H9 (cell line): Measurements from ENCODE around the gene FAM193B. TPM values are rescaled to one million over a fixed set of nuclear protein-coding genes. Genes with fewer than 3 reads are reported as not detected.

Experiments used
- DNase-seq: peaks from one replicate; pipeline ENCODE4 v3.0.0-alpha.2; 2017
- H2AFZ ChIP-seq: one replicate; pipeline ENCODE4 v1.6.1; 2013; ENCODE audit warnings: mild to moderate bottlenecking, low read length, control low read depth, moderate library complexity
- H2AK5ac ChIP-seq: 2 replicates; pipeline ENCODE4 v1.6.1; 2013; ENCODE audit warnings: low read length, control low read depth, mixed read lengths; ENCODE audit not compliant: insufficient read length
- H2BK120ac ChIP-seq: one replicate; pipeline ENCODE4 v1.6.1; 2013; ENCODE audit warnings: low read depth, mild to moderate bottlenecking, low read length, control low read depth, inconsistent platforms; ENCODE audit not compliant: poor library complexity, severe bottlenecking
- H2BK12ac ChIP-seq: 2 replicates; pipeline ENCODE4 v1.6.1; 2013; ENCODE audit warnings: low read length, control low read depth, mixed read lengths, low read depth; ENCODE audit not compliant: insufficient read length
- H2BK15ac ChIP-seq: 2 replicates; pipeline ENCODE4 v1.6.1; 2013; ENCODE audit warnings: low read depth, low read length, control low read depth
- H2BK20ac ChIP-seq: one replicate; pipeline ENCODE4 v1.6.1; 2013; ENCODE audit warnings: low read depth, mild to moderate bottlenecking, low read length, control low read depth, inconsistent platforms; ENCODE audit not compliant: poor library complexity, severe bottlenecking
- H2BK5ac ChIP-seq: 2 replicates; pipeline ENCODE4 v1.6.1; 2013; ENCODE audit warnings: low read length, control low read depth, mixed read lengths; ENCODE audit not compliant: insufficient read length
- H3K14ac ChIP-seq: 2 replicates; pipeline ENCODE4 v1.6.1; 2013; ENCODE audit warnings: low read length, control low read depth; ENCODE audit not compliant: insufficient read depth
- H3K18ac ChIP-seq: 2 replicates; pipeline ENCODE4 v1.6.1; 2013; ENCODE audit warnings: low read depth, mild to moderate bottlenecking, mixed read lengths, low read length, control low read depth; ENCODE audit not compliant: insufficient read length
- H3K23ac ChIP-seq: 2 replicates; pipeline ENCODE4 v1.6.1; 2013; ENCODE audit warnings: low read length, control low read depth, mixed read lengths, low read depth; ENCODE audit not compliant: insufficient read length
- H3K23me2 ChIP-seq: 2 replicates; pipeline ENCODE4 v1.6.1; 2013; ENCODE audit warnings: low read depth, mild to moderate bottlenecking, mixed read lengths, low read length, control low read depth; ENCODE audit not compliant: insufficient read length, poor library complexity, severe bottlenecking
- H3K27ac ChIP-seq: 2 replicates; pipeline ENCODE4 v1.5.1; 2013; ENCODE audit warnings: low read length, control low read depth, mixed read lengths, low read depth; ENCODE audit not compliant: insufficient read length
- H3K27me3 ChIP-seq: 2 replicates; pipeline ENCODE4 v1.6.1; 2013; ENCODE audit warnings: low read length, control low read depth, inconsistent platforms; ENCODE audit not compliant: insufficient read depth
- H3K4ac ChIP-seq: 2 replicates; pipeline ENCODE4 v1.6.1; 2013; ENCODE audit warnings: low read depth, mild to moderate bottlenecking, control low read depth, inconsistent platforms, low read length, moderate library complexity
- H3K4me1 ChIP-seq: 2 replicates; pipeline ENCODE4 v1.6.1; 2013; ENCODE audit warnings: low read length, control low read depth, inconsistent platforms; ENCODE audit not compliant: insufficient read depth
- H3K4me2 ChIP-seq: 2 replicates; pipeline ENCODE4 v1.6.1; 2013; ENCODE audit warnings: low read length, control low read depth, mixed read lengths; ENCODE audit not compliant: insufficient read length, insufficient read depth
- H3K56ac ChIP-seq: 2 replicates; pipeline ENCODE4 v1.6.1; 2013; ENCODE audit warnings: low read depth, mild to moderate bottlenecking, mixed read lengths, low read length, control low read depth; ENCODE audit not compliant: insufficient read length
- H3K79me1 ChIP-seq: 2 replicates; pipeline ENCODE4 v1.6.1; 2013; ENCODE audit warnings: low read depth, mild to moderate bottlenecking, moderate library complexity, low read length, control low read depth, inconsistent platforms; ENCODE audit not compliant: insufficient read depth, poor library complexity, severe bottlenecking
- H3K79me2 ChIP-seq: 2 replicates; pipeline ENCODE4 v1.6.1; 2013; ENCODE audit warnings: low read length, control low read depth, inconsistent platforms; ENCODE audit not compliant: insufficient read depth
- H3K9ac ChIP-seq: 2 replicates; pipeline ENCODE4 v1.6.1; 2013; ENCODE audit warnings: low read length, control low read depth, mixed read lengths; ENCODE audit not compliant: insufficient read length; ENCODE audit errors: extremely low read depth
- H3K9me3 ChIP-seq: one replicate; pipeline ENCODE4 v1.6.1; 2013; ENCODE audit warnings: low read depth, low read length, inconsistent platforms; ENCODE audit not compliant: control insufficient read depth
- H3T11ph ChIP-seq: one replicate; pipeline ENCODE4 v1.6.1; 2013; ENCODE audit warnings: mild to moderate bottlenecking, low read length, control low read depth, inconsistent platforms
- H4K20me1 ChIP-seq: one replicate; pipeline ENCODE4 v1.6.1; 2013; ENCODE audit not compliant: control insufficient read depth, insufficient read length, insufficient read depth
- H4K5ac ChIP-seq: 2 replicates; pipeline ENCODE4 v1.6.1; 2013; ENCODE audit warnings: low read depth, mild to moderate bottlenecking, mixed read lengths, low read length, control low read depth; ENCODE audit not compliant: insufficient read length
- H4K8ac ChIP-seq: replicated peaks from 2 replicates; pipeline ENCODE4 v1.6.1; 2013; ENCODE audit warnings: low read length, control low read depth, mixed read lengths, low read depth; ENCODE audit not compliant: insufficient read length
- H4K91ac ChIP-seq: 2 replicates; pipeline ENCODE4 v1.6.1; 2013; ENCODE audit warnings: low read depth, mild to moderate bottlenecking, moderate library complexity, mixed read lengths, low read length, control low read depth; ENCODE audit not compliant: insufficient read length
- H3K27ac Mint-ChIP-seq, 3 experiments: 2 replicates in 2 of 3; 3 replicates in 1 of 3; pipeline ENCODE4 v1.8.0; 2020 to 2021; ENCODE audit warnings: mixed read lengths in 3 of 3, mild to moderate bottlenecking in 1 of 3, moderate library complexity in 1 of 3
- H3K27me3 Mint-ChIP-seq: 2 replicates; pipeline ENCODE4 v1.8.0; 2021; ENCODE audit warnings: low read depth, mild to moderate bottlenecking, moderate library complexity, mixed read lengths
- H3K36me3 Mint-ChIP-seq, 3 experiments: 2 replicates in 2 of 3; 3 replicates in 1 of 3; pipeline ENCODE4 v1.8.0; 2020 to 2021; ENCODE audit warnings: low read depth in 3 of 3, mixed read lengths in 3 of 3; ENCODE audit not compliant: insufficient read depth in 1 of 3
- H3K4me1 Mint-ChIP-seq, 2 experiments: 2 replicates each; pipeline ENCODE4 v1.8.0; 2020; ENCODE audit warnings: mixed read lengths in 2 of 2
- H3K4me3 Mint-ChIP-seq, 2 experiments: 2 replicates in 1 of 2; 3 replicates in 1 of 2; pipeline ENCODE4 v1.8.0; 2020 to 2021; ENCODE audit warnings: mild to moderate bottlenecking in 2 of 2, mixed read lengths in 2 of 2, moderate library complexity in 1 of 2
- H3K9me3 Mint-ChIP-seq, 2 experiments: 2 replicates in 1 of 2; 3 replicates in 1 of 2; pipeline ENCODE4 v1.8.0; 2020; ENCODE audit warnings: mild to moderate bottlenecking in 2 of 2, mixed read lengths in 2 of 2, moderate library complexity in 1 of 2
- CTCF ChIP-seq: fragments of 200-600 bp; sonication (generic); conservative IDR thresholded peaks from 3 replicates; pipeline ENCODE4 v1.8.0; 2021; ENCODE audit warnings: antibody characterized with exemption, mild to moderate bottlenecking
- WGBS: extraction: QIAGEN DNeasy Blood & Tissue Kit; methylation state at CpG from one replicate; pipeline ENCODE4 v1.1.7; 2013; ENCODE audit warnings: missing lambda C conversion rate, low lambda C conversion rate, mixed read lengths; ENCODE audit not compliant: insufficient read length; ENCODE audit errors: extremely low coverage; 5-methylcytosine and 5-hydroxymethylcytosine counted together
- total RNA-seq: library from RNA; stranded (reverse); gene quantifications from 2 replicates; pipeline ENCODE4 v1.2.1, GENCODE V29; 2021

FAM193B gene
- total RNA-seq, 1 experiment from 2014 or later = 71.5 TPM

- H3K36me3 Mint-ChIP-seq = peaks cover 10 to 28% (median 26%) of the 10 kb centered on the region in 3 experiments
- Histone ChIP-seq H3K79me2 (peaks cover 11% of the 10 kb centered on the region; the same call in 1 of the 2 replicates), H3K23ac (no peak overlapping the region), H2AK5ac (no peak overlapping the region), H3K9ac (no peak overlapping the region), H3T11ph (no peak overlapping the region), H2AFZ (no peak overlapping the region), H4K91ac (no peak overlapping the region), H3K4me2 (no peak overlapping the region), H3K27me3 (no peaks in the 10 kb centered on the region), H2BK20ac (no peak overlapping the region), H3K56ac (no peak overlapping the region), H4K8ac (no peak overlapping the region), H3K14ac (no peak overlapping the region), H3K4ac (no peak overlapping the region), H3K79me1 (peaks cover 11% of the 10 kb centered on the region), H2BK12ac (no peak overlapping the region), H3K23me2 (peaks cover 7% of the 10 kb centered on the region), H3K18ac (no peak overlapping the region), H4K20me1 (no peaks in the 10 kb centered on the region), H2BK120ac (no peak overlapping the region), H2BK5ac (no peak overlapping the region), H3K9me3 (no peaks in the 10 kb centered on the region), H4K5ac (no peak overlapping the region), H2BK15ac (no peak overlapping the region), H3K4me1 (peaks cover 2% of the 10 kb centered on the region; the same call in 1 of the 2 replicates), H3K27ac (no peak overlapping the region)
- no CpG with 5 or more reads among the region's 1 CpG for WGBS
- peak overlapping the region; percentile 34 to 63 (median 35); a peak in 2 of 7 replicates for H3K27ac Mint-ChIP-seq
- DNase-seq = no peak
- no peak overlapping the region for H3K4me3 Mint-ChIP-seq
- H3K9me3 Mint-ChIP-seq = no peaks in the 10 kb centered on the region
- no peak for TF ChIP-seq CTCF
- peaks cover 16 to 18% of the 10 kb centered on the region in 2 experiments for H3K4me1 Mint-ChIP-seq
- no peaks in the 10 kb centered on the region for H3K27me3 Mint-ChIP-seq
Observed at GRCh38 chr5:177548495-177548894, 5.9 kb downstream of the FAM193B start.
